HuH-7.5 (cell line): ENCODE measurements around the gene EGFL7.

Experiments used
- DNase-seq: peaks from one replicate; pipeline ENCODE4 v3.0.0; 2011; ENCODE audit warnings: low spot score

Gene EGFL7

DNA sequence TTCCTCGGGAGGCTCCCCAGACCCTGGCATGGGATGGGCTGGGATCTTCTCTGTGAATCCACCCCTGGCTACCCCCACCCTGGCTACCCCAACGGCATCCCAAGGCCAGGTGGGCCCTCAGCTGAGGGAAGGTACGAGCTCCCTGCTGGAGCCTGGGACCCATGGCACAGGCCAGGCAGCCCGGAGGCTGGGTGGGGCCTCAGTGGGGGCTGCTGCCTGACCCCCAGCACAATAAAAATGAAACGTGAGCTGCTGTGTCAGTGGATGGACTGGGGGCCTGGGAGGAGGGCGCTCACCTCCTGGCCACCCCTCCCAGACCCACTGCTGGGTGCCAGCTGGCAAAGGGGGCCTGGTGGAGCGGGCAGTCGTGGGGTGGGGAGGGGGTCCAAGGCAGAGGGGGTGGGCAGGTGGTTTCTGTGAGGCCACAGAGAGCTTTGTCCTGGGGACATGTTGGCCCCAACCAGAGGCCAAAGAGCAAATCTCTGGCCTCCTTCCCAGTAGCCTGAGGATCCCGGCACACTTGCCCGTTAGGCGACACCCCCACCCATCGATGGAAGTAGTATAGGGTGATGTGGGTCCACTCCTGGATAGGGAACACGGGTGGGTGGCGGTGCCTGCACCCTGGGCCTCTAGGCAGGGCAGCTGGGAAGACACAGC lies 9.8 kb downstream of the EGFL7 start:
- no peak for DNase-seq

DNA sequence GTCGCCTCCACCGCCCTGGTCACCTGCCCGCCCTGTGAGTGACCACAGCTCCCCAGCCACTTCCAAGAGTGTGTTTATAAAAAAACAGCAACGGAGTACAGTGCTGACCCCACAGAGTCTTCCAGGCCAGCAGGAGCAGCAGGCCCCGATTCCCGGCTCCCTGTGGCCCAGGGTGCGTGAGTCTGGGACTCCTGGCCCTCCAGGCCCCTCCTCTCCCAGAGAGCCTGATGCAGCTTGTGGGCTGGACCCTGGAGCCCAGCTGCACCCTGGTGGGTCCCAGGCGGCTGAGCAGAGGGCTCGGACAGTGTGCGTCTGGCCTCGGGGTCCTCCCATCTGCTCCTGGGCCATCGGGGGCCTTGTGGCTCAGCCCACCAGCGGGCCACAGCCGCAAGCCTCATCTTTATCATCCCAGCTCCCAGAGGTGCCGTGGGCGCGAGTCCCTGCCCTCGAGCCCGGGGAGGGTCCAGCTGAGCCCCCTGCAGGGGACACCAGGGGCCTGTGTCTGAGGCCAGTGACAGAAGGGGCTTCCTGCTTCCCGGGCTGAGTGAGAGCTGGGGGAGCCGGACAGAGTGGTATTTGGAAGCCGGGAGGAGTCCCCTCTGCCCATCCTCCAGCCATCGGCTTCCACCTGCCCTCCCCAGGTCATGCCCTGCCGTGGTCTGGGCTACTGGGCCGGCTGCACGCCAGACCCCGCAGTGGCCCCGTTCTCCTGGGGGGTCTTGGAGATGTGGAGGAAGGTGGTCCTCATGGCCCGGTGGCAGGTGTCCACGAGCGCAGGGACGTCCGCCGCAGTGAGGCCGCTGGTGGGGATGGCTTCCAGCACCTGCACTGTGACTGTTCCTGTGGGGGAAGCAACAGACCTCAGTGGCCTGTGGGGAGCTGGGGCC lies 10.6 kb downstream of the EGFL7 start:
- DNase-seq = no peak

- no peak for DNase-seq
Measured at GRCh38 chr9:136673975-136674785, 11.5 kb downstream of the EGFL7 start.

DNA sequence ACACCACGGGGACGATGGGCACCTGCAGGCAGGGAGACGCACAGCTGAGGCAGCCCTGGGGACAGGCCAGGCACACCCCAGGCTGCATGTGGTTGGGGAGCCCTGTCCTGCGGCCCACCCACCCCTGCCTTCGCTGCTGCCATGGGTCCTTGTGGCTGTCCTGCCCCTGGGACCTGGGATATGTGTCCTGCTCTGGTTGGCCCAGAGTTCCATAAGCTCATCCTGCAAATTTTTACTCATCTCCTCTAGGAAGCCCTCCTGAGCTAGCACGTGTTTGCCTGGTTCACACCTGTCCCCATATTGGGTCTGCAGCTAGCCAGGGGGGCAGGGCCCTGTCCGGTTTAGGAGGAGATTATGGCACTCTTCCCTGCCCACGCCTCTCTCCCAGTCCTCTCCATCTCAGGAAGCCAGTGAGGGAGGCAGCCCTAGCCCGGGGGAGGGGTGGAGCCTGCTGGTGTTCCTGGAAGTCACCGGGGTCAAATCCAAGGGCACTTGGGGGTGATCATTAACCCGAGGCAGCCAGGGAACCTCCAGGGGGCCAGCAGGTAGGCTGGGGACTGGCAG lies 12.2 kb downstream of the EGFL7 start:
- DNase-seq = peak; percentile 95

GRCh38 chr9:136675477-136676296 lies 13.0 kb downstream of the EGFL7 start:
- DNase-seq = no peak

DNA sequence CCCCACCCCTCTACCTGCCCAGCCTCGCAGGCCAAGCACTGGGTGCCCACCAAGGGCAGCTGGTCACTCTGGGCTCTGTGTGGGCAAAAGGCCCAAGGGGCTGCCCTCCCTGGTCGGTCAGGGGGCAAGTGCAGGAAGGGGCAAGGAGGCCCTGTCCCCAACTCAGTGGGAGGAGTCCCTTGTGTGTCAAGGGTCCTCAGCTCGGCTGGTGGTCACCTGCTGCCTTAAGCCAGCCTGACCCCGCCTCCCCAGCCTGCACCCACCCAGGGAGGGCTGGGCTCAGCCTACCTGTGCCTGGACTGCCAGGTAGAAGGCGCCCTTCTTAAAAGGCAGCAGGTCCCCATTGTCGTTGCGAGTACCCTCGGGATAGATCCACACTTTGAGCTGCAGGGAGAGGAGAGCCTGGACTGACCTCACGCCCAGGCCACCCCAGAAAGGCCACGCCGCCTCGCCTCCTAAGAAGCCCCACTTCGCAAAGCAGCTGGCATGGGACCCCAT lies 13.6 kb downstream of the EGFL7 start:
- no peak for DNase-seq

- no peak for DNase-seq
Measured at GRCh38 chr9:136676920-136677686, 14.4 kb downstream of the EGFL7 start.

GRCh38 chr9:136678034-136678433 lies 15.3 kb downstream of the EGFL7 start:
- DNase-seq = no peak

DNA sequence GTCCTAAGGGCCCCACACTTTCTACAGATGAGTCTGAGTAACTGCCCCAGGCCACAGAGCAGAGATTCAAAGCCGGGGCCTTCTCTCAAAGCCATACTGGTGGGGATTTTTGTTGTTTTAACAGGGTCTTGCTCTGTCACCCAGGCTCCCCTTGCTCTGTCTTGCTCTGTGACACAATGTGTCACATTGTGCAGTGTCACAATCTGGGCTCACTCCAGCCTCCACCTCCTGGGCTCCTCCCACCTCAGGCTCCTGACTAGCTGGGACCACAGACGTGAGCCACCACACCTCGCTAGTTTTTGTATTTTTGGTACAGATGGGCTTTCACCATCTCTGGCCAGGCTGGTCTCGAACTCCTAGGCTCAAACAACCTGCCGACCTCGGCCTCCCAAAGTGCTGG lies 15.9 kb downstream of the EGFL7 start:
- no peak for DNase-seq

DNA sequence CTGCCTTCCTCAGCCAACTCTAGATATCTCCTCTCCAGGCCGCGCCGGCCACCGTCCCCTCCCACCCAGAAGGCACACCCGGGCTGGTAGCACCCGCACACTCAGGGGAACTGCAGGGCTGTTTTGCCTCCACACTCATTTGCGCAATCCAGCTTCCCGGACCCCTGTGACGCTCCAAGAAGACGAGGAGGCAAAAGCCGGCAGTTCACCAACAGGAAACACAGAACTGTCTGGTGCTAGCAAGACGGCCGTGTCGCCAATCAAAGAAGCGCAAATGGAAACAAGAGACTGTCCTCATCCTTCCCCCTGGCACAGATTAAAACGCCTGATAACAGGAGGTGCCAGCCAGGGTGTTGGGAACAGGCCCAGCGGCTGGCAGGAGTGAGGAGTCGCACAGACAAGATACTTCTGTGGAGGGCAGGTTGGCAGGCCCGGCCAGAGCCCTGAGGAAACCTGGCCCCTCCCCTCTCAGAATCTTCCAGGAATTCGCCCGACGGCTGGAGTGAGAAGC lies 16.8 kb downstream of the EGFL7 start:
- DNase-seq = no peak

- DNase-seq = no peak
Measured at GRCh38 chr9:136681029-136681428, 18.3 kb downstream of the EGFL7 start.

DNA sequence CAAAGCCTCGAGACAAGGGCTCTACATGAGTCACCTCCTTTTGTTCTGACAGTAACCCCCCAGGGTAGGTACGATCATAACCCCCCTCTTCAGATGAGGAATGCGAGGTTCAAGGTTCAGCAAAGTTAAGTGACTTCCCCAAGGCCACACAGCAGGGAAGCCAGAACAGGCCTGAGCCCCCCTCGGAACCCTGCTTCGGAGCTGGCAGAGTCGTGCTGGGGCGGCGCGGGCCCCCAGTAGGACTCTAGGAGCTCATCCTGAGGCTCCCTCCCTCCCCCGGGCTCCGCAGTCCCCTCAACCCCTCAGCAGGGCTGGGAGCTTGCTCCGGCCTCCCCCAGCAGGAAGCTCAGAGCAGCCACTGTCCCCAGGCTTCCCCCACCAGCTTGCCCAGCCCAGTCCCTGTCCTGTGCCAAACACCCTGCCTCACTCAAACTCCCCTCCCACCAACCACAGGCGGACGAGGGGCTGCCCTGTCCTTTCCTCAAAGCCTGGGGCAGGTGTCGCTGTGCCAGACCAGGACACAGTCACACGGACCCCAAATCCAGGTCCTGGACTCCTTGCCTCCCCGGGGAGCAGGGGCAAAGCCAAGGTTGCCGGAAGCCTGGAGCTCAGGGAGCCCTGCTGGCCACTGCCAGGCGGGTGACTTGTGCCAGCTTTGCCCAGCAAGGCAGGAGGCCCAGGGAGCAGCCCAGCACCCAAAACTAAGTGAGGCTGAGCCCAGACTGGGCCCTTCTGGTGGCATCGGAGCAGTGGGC lies 19.4 kb downstream of the EGFL7 start:
- DNase-seq = no peak

- DNase-seq = no peak
Measured at GRCh38 chr9:136682710-136683109, 20.0 kb downstream of the EGFL7 start.

GRCh38 chr9:136683173-136683745 lies 20.5 kb downstream of the EGFL7 start:
- no peak for DNase-seq

DNA sequence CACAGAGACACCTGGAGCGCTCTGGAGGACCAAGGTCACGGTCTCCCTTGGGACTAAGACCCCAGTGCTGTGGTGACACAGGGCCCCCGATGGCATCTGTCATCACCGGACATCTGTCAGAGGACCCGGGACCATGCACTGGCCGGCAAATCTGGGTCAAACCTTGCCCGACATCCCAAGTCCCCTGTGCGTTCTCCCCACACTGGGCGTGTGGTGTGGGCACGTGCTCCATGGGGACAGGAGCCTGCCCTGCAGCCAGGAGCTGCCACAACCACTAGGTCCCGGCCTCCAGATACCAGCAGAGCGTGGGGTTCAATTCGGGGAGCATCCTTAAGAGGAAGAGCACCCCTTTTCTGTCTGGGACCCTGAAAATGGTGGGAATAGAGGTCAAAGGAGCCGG lies 21.0 kb downstream of the EGFL7 start:
- no peak for DNase-seq

GRCh38 chr9:136684339-136684738 lies 21.6 kb downstream of the EGFL7 start:
- no peak for DNase-seq

DNA sequence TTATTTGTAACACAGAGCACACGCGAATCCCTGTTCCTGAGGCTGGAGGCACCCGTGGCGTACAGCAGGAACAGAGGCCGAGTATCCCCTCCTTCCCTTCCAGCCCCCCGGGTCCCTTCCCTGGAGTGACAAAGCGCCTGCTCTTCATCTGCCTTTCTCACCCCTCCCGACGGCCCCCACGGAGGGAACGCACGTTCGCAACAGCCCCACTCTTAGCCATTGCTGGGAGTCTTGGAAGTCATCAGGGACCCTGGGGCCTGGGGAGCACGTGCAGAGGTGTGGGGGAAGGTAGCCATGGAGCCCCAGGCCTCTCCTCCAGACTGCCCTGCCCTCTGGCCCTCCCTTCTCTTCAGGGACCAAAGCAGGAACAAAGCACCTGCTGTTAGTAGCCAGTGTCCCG lies 22.1 kb downstream of the EGFL7 start:
- no peak for DNase-seq

DNA sequence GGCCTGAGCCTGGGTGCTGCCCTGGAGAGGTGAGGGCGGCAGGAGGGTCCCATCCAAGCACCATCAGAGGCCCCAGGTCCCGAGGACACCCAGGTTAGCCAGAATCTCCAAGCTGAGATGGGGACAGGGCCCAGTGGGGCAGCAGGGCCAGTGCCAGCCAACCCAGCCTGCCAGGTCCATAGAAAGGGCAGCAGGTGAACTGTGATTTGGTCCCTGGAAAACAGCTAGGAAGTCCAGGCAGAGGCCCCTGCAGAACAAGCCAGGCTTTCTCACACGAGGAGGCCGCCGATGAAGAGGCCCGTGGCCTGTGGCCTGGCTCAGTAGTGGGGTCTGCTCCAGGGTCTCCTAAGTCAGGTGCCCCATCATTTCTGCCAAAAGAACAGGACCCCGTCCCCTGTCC lies 22.5 kb downstream of the EGFL7 start:
- no peak for DNase-seq
